NCI-H128 (cell line): Measurements from ENCODE around the gene CIAO3.

ENCODE experiments used
- DNase-seq: peaks from one replicate; lab custom pipeline; 2025; ENCODE audit not compliant: unreplicated experiment; lab: John Stamatoyannopoulos, UW

CIAO3 gene

DNA sequence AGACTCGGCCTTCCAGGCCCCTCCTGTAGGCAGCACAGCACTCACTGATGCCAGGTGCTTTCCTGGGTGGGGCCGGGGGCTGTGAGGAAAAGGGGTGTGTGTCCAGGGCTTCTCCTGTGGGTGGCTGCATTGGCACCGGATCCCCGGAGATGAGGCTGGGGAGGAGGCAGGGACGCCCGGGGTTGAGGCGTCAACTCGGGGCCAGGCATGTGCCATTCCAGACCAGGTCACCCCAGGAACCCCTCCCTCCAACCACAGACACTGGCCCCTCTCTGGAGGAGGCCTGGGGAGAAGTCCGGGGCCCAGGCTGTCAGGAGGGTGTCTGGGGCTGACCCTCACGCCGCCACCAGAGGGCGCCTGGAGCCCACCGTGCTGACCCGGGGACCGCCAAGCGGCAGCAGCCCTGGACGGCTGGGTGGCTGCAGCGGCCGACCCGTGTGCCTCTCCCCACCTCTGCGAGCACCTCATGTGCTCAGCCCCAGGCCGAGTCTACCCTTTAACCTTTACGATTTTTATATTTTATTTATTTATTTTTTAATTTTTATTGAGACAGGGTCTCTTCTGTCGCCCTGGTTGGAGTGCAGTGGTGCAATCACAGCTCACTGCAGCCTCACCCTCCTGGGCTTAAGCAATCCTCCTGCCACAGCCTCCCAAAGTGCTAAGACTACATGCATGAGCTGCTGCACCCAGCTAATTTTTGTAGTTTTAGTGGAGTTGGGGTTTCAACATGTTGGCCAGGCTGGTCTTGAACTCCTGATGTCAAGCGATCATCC lies 29.1 kb downstream of the CIAO3 start:
- DNase-seq, result no peak

- DNase-seq, result no peak
Measured at GRCh38 chr16:711084-711483, 29.7 kb downstream of the CIAO3 start.

DNA sequence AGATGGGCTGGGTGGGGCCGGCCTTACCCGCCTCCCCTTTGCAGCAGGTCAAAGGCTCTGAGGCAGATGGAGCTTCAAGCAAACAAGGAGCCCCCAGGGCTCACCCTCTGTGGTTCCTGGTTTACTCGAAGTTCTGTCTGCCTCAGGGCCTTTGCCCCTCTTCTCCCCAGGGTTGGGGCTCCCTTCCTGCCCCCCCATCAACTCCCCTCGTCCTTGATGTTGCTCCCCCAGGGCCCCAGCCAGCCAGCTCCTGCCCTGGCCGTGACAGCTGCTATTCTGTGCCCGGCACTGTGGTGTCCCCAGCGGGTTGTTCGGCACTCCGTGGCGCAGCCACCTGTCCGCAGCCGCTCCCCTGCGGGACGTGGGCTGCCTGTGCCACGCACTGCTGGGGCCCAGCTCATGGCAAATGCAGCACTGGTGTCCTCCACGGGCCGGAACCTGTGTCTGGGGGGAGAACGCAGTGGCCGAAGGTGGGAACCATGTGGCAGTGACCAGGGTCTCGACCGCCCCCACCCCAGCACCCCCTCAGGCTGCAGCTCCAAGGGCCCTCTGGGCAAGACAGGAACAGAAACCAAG lies 30.2 kb downstream of the CIAO3 start:
- no peak for DNase-seq

DNA sequence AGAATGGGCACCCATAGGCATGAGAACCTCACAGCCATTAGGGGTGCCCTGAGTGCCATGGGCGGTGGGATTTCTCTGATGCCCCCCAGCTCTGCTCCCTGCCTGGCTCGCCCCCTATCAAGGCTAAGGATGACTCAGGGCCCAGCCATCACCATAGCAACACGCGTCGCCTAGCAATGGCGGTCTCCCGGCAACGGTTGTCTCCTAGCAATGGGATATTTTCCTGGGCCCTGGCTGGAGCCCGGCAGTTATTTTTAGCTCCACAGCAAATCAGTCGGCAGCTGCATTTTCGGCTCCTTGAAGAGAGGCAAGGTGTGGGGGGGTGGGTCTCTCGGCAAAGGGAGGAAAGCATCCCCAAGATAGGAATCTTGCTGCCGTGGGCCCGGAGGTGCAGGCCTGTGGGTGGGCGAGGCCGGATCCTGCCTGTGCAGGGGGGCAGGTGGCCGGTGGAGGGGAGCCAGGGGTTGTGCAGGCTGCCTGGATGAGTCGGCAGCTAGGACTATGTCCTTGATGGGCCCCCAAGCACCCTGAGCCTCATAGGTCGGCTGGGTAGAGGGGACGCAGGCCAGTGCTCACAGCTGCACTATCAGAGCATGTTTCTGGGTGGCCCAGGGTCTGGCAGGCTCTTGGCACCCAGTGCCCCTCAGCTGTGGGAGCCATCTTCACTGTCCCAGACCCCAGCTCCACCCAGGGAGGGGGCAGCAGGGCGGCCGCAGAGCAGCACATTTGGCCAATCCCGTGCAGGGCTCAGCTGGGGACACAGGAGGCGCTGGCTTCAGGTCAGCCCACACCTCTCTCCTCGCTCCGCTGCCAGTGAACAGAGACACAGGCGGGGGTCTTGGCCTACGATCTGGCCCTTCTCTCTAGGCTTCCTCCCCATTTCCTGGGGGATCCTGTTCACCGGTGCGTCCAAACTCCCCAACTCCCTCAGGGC lies 31.0 kb downstream of the CIAO3 start:
- peak; percentile 80 for DNase-seq

- DNase-seq, result no peak
Measured at GRCh38 chr16:708959-709358, 31.8 kb downstream of the CIAO3 start.

DNA sequence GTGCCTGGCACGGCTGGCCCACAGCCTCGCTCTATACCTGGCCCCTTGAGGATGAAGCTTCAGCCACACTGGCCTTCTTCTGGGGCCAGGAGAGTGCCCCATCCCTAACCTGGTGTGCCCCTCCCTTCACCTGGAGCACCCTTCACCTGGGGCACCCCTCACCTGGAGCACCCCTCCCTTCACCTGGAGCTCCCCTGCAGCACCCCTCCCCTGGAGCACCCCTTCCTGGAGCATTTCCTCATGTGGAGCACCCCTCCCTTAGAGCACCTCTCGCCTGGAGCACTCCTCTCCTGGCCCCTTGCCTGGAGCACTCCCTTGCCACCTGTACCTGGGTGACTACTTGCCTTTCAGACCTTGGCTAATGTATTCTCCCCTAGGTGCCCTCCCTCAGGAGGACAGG lies 32.8 kb downstream of the CIAO3 start:
- DNase-seq, result no peak

DNA sequence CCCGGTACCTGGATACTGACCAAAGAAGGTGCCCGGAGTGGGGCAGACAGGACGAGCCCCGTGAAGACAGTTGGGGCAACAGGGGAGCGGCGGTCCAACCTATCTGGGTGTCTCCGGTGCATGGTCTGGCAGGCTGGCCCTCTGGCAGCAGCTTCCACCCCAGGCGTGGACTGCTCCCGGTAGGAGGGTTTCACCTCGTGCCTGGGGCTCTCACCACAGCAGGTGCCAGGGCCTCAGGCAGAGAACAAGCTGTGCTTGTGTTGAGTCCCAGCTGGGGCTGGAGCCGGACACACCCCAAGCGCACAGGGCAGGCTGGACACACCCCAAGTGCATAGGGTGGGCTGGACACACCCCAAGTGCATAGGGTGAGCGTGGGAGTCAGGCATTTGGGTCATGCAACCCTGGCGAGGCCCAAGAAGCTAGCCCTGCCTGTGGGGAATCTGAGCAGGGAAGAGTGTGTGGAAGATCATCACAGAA lies 33.7 kb downstream of the CIAO3 start:
- no peak for DNase-seq

DNA sequence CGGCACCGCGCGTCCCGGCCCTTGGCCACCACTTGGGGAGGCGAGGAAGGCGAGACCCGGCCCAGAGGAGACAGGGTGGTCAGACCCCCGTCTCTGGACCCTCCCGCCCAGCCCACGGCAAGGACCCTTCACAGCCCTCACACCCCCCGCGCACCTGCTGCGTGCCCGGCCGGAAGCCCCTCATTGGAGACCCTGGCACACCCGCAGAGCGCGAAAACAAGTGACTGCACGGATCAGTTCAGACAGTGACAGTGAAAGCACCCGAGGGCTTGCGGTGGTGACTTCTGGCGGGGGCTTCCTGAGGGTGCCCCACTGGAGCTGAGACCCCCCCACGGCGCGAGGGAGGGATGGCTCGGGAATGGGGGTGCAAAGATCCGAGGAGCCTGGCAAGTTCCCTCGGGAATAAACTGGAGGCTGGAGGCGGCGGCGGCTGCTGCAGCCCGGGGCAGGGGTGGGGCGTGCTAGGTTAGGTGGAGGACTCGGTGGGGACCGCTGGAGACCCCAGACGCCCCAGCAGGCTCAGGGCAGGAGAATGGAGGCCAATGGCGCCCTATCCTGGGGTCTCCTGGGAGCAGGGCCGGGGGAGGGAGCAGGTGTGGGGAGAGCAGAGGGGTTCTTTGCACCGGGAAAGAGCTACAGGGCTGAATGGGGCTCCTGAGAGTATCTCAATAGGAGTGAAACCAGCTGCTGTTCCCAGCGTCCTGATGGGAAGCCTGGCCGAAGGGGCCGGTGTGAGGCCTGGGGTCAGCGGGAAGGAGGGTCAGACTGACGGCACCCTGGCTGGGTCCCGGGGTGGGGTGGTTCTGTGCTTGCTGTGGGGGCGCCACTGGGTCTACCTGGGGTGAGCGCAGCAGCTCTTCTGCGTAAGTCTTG lies 34.4 kb downstream of the CIAO3 start:
- no peak for DNase-seq

DNA sequence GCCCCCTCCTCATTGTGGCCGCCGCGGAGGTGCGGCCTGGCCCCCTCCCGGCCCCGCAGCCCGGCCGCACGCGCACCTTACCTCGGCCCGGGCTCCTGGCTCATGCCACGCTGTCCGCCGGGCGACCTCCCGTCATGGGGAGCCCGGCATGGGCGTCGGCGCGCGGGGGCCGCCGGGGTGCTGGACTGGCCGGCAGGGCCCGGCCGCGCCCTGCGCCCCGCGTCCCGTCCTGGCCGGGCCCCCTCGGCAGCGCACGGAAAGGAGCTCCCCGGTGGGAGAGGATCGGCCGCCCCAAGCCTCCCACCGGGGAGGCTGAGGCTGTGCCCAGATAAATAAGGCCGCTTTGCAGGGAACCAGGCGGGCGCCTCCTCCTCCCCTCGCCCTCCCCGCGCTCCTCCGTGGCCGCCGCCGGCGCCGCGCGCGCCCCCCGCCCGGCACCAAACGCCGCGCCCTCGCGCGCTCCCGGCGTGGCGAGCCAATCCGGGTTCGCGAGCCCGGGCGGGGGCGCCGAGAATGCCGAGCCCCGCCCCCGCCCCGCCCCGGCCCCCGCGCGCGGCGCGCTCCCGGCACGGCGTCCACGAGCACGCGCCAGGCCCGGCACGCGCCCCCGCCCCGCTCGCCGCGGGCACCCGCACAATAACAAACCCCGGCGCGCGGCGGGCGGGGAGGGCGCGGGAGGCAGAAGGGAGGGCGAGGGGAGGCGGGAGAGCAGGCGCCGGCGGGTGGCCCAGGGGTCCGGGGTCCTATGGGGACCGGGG lies 35.2 kb downstream of the CIAO3 start, which contains the start of gene FBXL16:
TSS of gene FBXL16 (minus strand) at position 371 of the 758 bp plus-strand sequence. CDS start 8,396 bp downstream, outside the sequence.
- DNase-seq, result peak; percentile 32

DNA sequence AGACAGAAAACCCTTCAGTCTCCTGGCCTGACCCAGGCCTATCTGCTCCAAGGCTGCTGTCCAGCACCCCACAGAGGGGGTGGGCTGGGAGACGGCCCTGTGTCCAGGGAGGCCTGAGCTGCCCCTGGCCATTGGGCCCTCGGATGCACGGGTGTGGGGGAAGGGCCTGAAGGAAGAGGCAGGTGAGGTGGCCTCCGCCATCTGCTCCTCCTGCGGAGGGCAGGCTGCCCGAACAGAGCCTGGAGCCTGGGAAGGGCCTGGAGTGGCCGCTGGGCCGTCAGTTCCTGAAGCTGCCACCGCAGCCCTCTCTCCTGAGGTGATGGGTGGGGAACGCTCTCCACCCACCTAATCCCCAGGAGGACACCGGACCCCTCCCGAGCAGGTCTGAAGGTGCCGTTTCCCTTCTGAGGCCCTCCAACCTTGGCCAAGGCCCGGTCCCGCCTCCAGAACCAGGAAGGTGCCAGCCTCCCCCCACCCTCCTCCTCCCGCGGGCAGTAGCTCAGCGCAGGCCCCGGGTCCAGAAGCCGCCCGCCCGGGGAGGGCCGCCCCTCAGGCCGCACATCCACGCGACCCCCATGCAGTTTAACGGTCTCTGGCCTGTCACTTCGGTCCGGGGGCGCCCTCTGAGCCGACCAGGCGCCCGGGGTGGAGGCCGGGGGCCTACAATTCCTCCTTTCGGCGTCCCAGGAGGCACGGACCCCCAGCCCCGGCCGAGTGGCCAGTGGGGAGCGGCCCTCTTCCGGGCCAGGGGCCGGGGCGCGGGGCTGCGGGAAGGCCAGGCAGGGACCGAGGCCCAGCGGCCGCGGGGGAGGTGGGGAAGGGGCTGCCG lies 36.0 kb downstream of the CIAO3 start:
- DNase-seq, result no peak

DNA sequence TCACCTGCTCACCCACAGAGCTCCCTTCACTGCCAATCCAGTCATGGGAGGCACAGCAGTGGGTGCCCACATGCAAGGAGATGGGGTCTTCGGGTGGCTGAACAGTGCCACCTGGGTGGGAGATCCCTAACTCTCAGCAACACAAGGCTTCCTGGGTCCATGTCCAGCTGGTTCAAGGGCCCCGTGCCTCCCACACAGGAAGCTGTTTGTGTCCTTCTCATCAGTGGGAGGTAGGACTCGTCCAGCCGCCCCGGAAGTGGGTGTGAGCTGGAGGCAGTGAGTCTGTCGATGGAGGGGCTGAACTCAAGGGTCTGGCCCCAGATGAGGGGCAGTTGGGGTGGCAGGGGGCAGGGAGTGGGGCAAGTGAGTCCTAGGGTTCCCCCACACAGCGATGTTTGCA lies 36.8 kb downstream of the CIAO3 start:
- DNase-seq, result no peak

GRCh38 chr16:703406-703805 lies 37.4 kb downstream of the CIAO3 start:
- DNase-seq, result no peak

GRCh38 chr16:702341-702740 lies 38.5 kb downstream of the CIAO3 start:
- DNase-seq, result no peak

DNA sequence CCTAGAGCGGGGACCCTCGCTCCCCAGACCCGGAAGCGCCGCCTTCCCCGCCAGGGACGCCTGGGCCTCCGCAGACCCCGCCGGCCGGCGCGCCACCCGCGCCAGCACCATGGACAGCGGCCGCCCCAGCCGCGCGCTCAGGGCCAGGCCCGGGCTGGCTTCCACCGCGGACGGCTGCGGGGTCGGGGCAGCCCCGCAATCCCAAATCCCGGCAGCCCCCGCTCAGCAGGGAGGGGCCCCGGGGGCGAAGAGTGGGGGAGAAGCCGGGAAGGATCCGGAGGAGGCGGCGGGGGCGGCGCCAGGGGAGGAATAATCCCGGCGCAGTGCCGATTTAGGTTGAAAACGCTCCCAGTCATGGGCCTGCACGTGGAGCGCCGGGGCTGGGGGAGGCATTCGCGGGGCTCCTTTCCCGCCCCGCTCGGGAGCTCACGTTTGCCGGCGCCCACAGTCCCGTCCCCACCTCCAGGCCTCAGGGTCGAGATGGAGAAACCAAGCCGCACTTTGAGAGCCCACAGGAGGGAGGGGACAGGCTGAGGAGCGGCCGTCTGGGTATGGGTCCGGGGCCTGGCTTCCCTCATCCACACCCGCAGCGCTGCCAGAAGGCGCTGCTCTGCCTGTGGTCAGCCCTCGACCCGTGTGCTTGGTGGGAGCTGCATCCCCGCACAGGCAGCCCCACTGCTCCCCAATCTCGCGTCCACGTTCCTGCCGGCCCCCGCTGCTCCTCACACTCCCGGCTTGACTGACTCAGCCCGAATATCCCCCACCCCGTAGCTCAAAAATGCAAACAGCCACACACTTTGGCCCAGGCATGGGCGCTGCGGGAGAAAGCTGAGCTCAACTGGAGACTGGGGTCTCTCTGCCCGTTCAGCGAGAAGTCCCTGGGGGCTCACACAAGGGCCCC lies 39.9 kb downstream of the CIAO3 start:
- no peak for DNase-seq

- DNase-seq, result no peak
Measured at GRCh38 chr16:698911-699671, 41.7 kb downstream of the CIAO3 start.

GRCh38 chr16:695355-696089 lies 45.3 kb downstream of the CIAO3 start:
- DNase-seq, result peak; percentile 65
